Upper lobe of left lung (tissue), 4 donors: ENCODE results near the gene SZT2.
"Not testable (repeated sequence)": the region's sequence is repeated elsewhere in the genome, so short reads cannot be mapped to it uniquely, and the experiment has no call there.

ENCODE experiments used
- EP300 ChIP-seq, 4 donors: sonication (generic); formaldehyde crosslinking; IDR thresholded peaks; one replicate each; pipeline ENCODE4 v1.5.1; 2017; ENCODE audit warnings: antibody characterized with exemption in 4 of 4, control low read depth in 2 of 4
- POLR2AphosphoS5 ChIP-seq, 2 donors: sonication (generic); formaldehyde crosslinking; IDR thresholded peaks; one replicate each; pipeline ENCODE4 v1.5.1; 2017; ENCODE audit warnings: antibody characterized with exemption in 2 of 2
- TF ChIP-seq, protein P1 (sequence below), 6 experiments: fragments of 450-650 bp in 4 of 6; fragments of 200-600 bp in 2 of 6; sonication (generic) in 2 of 6; IDR thresholded peaks; one replicate each; pipeline ENCODE4 v1.5.1; 2016 to 2019; ENCODE audit warnings: antibody characterized with exemption in 6 of 6

DNA sequence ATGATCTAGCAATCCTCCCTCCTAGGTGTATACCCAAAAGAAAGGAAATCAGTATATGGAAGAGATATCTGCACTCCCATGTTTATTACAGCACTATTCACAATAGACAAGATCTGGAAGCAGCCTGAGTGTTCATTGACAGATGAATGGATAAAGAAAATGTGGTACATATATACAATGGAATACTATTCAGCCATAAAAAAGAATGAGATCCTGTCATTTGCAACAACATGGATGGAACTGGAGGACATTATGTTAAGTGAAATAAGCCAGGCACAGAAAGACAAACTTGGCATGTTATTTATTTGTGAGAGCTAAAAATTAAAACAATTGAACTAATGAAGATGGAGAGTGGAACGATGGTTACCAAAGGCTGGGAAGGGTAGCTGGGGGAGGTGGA lies 23.7 kb downstream of the SZT2 start:
- TF ChIP-seq EP300, POLR2AphosphoS5 (IDR thresholded peaks at IDR 0.05): not testable (repeated sequence)
- TF ChIP-seq, protein P1, sequence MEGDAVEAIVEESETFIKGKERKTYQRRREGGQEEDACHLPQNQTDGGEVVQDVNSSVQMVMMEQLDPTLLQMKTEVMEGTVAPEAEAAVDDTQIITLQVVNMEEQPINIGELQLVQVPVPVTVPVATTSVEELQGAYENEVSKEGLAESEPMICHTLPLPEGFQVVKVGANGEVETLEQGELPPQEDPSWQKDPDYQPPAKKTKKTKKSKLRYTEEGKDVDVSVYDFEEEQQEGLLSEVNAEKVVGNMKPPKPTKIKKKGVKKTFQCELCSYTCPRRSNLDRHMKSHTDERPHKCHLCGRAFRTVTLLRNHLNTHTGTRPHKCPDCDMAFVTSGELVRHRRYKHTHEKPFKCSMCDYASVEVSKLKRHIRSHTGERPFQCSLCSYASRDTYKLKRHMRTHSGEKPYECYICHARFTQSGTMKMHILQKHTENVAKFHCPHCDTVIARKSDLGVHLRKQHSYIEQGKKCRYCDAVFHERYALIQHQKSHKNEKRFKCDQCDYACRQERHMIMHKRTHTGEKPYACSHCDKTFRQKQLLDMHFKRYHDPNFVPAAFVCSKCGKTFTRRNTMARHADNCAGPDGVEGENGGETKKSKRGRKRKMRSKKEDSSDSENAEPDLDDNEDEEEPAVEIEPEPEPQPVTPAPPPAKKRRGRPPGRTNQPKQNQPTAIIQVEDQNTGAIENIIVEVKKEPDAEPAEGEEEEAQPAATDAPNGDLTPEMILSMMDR (IDR thresholded peaks at IDR 0.05), result not testable (repeated sequence)
